ENCODE results near the gene PTPRG. TPM values are rescaled to one million over a fixed set of nuclear protein-coding genes. Genes with fewer than 3 reads are reported as not detected.

The PTPRG gene
- total RNA-seq, 2 experiments from 2014 or later: 0.13 to 0.70 TPM

DNA sequence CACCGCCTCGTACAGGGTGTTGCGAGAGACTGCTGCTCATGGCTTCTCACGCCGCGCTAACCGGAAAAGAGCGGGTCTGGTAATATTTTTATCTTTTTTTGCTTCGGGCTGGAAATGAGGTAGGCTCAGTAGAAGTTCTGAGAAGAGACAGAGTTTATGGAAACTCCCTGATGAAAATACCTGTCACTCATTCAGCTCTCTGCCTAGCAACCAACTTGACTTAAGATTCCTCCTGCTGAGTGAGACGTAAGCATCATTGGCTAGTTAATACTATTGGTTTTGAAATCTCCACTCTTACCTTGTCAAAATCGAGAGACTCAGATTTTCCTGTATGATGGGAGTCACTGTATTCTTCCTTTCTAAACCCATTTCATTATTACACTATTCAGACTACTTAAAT, 181.7 kb downstream of the PTPRG start:
- CTCF ChIA-PET (ENCODE audit: unreplicated experiment): no interaction called here
- H3K4me3 ChIP-seq (ENCODE audit: low read depth, low read length, poor library complexity, severe bottlenecking): no peak overlapping the region
- TF ChIP-seq, protein P1, sequence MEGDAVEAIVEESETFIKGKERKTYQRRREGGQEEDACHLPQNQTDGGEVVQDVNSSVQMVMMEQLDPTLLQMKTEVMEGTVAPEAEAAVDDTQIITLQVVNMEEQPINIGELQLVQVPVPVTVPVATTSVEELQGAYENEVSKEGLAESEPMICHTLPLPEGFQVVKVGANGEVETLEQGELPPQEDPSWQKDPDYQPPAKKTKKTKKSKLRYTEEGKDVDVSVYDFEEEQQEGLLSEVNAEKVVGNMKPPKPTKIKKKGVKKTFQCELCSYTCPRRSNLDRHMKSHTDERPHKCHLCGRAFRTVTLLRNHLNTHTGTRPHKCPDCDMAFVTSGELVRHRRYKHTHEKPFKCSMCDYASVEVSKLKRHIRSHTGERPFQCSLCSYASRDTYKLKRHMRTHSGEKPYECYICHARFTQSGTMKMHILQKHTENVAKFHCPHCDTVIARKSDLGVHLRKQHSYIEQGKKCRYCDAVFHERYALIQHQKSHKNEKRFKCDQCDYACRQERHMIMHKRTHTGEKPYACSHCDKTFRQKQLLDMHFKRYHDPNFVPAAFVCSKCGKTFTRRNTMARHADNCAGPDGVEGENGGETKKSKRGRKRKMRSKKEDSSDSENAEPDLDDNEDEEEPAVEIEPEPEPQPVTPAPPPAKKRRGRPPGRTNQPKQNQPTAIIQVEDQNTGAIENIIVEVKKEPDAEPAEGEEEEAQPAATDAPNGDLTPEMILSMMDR (conservative IDR thresholded peaks at IDR 0.05; ENCODE audit: low read length): no peak
- no peak for TF ChIP-seq EZH2phosphoT487 (IDR thresholded peaks at IDR 0.05; ENCODE audit: borderline replicate concordance, low read depth, low read length)
- H4K20me1 ChIP-seq (ENCODE audit: insufficient read depth, low read length): no peaks in the 10 kb centered on the region
- POLR2A ChIA-PET: interaction anchor here (1.2 kb wide), 1 partner anchor 39 kb away, joined by 4 read pairs; no protein-coding TSS in a partner anchor
- no peaks in the 10 kb centered on the region for H3K4me1 ChIP-seq (ENCODE audit: insufficient read depth, low read length, poor library complexity, severe bottlenecking)
- no peak overlapping the region for H2AFZ ChIP-seq (ENCODE audit: low read length)
- no peaks in the 10 kb centered on the region for H3K36me3 ChIP-seq (ENCODE audit: insufficient read depth, low read length)
- no peak overlapping the region for H3K4me2 ChIP-seq (ENCODE audit: low read length)
- intact Hi-C loops (cut with micrococcal nuclease; ENCODE audit: unreplicated experiment): no loop called here
- no peaks in the 10 kb centered on the region for H3K9me3 ChIP-seq (ENCODE audit: low read length)
- H3K27ac ChIP-seq (ENCODE audit: low read depth, low read length, poor library complexity, severe bottlenecking): no peak overlapping the region
- H3K9me2 ChIP-seq (ENCODE audit: insufficient read depth, low read length): no peaks in the 10 kb centered on the region
- DNase-seq (ENCODE audit: low spot score): no peak
- no peaks in the 10 kb centered on the region for H3K79me2 ChIP-seq (ENCODE audit: insufficient read depth, low read depth, low read length)
- BruUV-seq (replicated peaks): no TSS peak

DNA sequence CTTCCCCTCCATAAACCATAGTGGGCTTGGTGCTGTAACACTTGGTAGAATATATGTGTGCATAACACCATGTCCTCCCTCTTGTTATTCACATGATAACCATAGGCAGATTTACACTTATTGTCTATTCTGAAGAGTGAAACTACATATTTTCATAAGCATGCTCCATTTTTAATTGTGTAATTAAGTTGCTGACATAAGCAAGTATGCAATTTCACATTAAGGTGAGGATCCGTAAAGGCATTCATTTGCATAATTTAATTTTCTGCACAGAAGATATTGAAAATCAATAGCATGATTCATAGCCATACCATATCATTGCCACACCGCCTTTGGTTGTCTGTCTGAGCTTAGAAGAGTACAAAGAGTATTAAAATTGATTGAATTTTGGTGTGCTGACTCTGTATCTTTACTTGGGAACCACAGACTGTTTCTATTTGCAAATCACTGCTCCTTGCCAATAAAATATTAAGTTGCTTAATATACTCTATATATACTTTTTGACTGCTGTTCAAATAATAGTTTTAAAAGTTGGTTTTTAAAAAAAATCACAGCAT, 182.4 kb downstream of the PTPRG start:
- ChIA-PET CTCF (ENCODE audit: unreplicated experiment) (no interaction called here), POLR2A (no interaction called here)
- intact Hi-C loops (cut with micrococcal nuclease; ENCODE audit: unreplicated experiment): no loop called here
- TF ChIP-seq EZH2phosphoT487 (IDR thresholded peaks at IDR 0.05; ENCODE audit: borderline replicate concordance, low read depth, low read length): no peak
- TF ChIP-seq, protein P1 (conservative IDR thresholded peaks at IDR 0.05; ENCODE audit: low read length): no peak
- Histone ChIP-seq H3K27ac (ENCODE audit: low read depth, low read length, poor library complexity, severe bottlenecking) (no peak overlapping the region), H4K20me1 (ENCODE audit: insufficient read depth, low read length) (no peaks in the 10 kb centered on the region), H3K36me3 (ENCODE audit: insufficient read depth, low read length) (no peaks in the 10 kb centered on the region), H3K9me2 (ENCODE audit: insufficient read depth, low read length) (no peaks in the 10 kb centered on the region), H3K79me2 (ENCODE audit: insufficient read depth, low read depth, low read length) (no peaks in the 10 kb centered on the region), H3K4me2 (ENCODE audit: low read length) (no peak overlapping the region), H3K4me3 (ENCODE audit: low read depth, low read length, poor library complexity, severe bottlenecking) (no peak overlapping the region), H3K4me1 (ENCODE audit: insufficient read depth, low read length, poor library complexity, severe bottlenecking) (no peaks in the 10 kb centered on the region), H2AFZ (ENCODE audit: low read length) (no peak overlapping the region), H3K9me3 (ENCODE audit: low read length) (no peaks in the 10 kb centered on the region)
- no peak for DNase-seq (ENCODE audit: low spot score)
- BruUV-seq (replicated peaks): no TSS peak

DNA sequence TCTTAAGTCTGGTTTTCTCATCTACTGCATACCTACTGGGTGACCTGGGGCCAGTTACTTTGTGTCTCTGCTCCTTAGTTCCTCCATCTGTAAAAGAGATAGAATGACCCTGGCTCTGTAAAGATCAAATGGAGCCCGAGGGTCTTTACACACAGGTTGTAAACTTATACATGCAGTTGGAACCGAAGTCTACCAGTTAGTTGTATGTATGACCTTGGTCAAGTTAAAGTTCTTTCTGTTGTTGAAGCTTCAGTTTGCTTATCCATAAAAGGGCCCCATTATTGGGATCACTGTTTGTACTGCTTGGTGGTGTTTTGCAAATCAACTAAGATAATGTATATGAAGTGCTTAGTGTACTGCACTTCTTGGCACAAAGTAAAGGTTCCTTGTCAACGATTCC, 186.9 kb downstream of the PTPRG start:
- Histone ChIP-seq H3K36me3 (ENCODE audit: insufficient read depth, low read length) (no peaks in the 10 kb centered on the region), H3K4me1 (ENCODE audit: insufficient read depth, low read length, poor library complexity, severe bottlenecking) (no peaks in the 10 kb centered on the region), H3K79me2 (ENCODE audit: insufficient read depth, low read depth, low read length) (no peaks in the 10 kb centered on the region), H3K9me2 (ENCODE audit: insufficient read depth, low read length) (no peaks in the 10 kb centered on the region), H3K4me2 (ENCODE audit: low read length) (no peak overlapping the region), H2AFZ (ENCODE audit: low read length) (no peak overlapping the region), H3K27ac (ENCODE audit: low read depth, low read length, poor library complexity, severe bottlenecking) (no peak overlapping the region), H3K9me3 (ENCODE audit: low read length) (no peaks in the 10 kb centered on the region), H3K4me3 (ENCODE audit: low read depth, low read length, poor library complexity, severe bottlenecking) (no peak overlapping the region), H4K20me1 (ENCODE audit: insufficient read depth, low read length) (no peaks in the 10 kb centered on the region)
- intact Hi-C loops (cut with micrococcal nuclease; ENCODE audit: unreplicated experiment): no loop called here
- TF ChIP-seq EZH2phosphoT487 (IDR thresholded peaks at IDR 0.05; ENCODE audit: borderline replicate concordance, low read depth, low read length): no peak
- TF ChIP-seq, protein P1 (conservative IDR thresholded peaks at IDR 0.05; ENCODE audit: low read length): no peak
- ChIA-PET CTCF (ENCODE audit: unreplicated experiment) (no interaction called here), POLR2A (no interaction called here)
- no TSS peak for BruUV-seq (replicated peaks)
- no peak for DNase-seq (ENCODE audit: low spot score)
